Measurements from ENCODE around the gene RFX1. TPM values are rescaled to one million over a fixed set of nuclear protein-coding genes. Genes with fewer than 3 reads are reported as not detected.

Gene RFX1
- total and polyA plus RNA-seq, 2 of the 13 experiments (the other 11 are each of a cell fraction or from before 2014, with no cell fraction given): 1.1 to 1.3 TPM

DNA sequence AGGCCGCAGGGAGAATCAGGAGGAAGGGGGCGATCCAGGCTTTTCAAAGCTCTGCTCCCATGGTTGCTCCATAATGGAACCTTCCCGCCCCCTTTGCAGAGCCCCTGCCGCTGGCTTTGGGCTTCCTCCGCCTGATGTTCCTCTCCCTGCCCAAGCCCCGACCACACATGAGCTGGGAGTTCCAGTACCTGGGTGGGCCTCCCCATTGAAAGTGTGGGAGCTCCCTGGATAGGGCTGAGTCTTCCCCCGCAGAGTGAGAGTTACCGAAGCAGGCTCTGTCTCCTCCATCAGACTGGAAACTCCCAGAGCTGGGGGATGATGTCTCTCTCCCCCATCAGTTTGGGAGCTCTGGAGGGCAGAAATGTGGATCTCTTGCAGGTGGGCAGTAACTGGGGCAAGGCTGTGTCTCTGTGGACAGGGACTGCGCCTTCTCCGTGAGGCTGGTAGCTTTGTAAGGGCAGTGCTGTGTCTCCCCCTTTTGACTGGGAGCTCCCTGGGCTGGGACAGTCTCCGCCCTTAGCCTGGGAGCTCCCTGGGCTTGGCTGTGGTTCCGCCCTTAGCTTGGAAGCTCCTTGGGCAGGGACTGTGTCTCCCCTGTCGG lies 53.1 kb downstream of the RFX1 start (continued):
- TF ChIP-seq, protein P1, sequence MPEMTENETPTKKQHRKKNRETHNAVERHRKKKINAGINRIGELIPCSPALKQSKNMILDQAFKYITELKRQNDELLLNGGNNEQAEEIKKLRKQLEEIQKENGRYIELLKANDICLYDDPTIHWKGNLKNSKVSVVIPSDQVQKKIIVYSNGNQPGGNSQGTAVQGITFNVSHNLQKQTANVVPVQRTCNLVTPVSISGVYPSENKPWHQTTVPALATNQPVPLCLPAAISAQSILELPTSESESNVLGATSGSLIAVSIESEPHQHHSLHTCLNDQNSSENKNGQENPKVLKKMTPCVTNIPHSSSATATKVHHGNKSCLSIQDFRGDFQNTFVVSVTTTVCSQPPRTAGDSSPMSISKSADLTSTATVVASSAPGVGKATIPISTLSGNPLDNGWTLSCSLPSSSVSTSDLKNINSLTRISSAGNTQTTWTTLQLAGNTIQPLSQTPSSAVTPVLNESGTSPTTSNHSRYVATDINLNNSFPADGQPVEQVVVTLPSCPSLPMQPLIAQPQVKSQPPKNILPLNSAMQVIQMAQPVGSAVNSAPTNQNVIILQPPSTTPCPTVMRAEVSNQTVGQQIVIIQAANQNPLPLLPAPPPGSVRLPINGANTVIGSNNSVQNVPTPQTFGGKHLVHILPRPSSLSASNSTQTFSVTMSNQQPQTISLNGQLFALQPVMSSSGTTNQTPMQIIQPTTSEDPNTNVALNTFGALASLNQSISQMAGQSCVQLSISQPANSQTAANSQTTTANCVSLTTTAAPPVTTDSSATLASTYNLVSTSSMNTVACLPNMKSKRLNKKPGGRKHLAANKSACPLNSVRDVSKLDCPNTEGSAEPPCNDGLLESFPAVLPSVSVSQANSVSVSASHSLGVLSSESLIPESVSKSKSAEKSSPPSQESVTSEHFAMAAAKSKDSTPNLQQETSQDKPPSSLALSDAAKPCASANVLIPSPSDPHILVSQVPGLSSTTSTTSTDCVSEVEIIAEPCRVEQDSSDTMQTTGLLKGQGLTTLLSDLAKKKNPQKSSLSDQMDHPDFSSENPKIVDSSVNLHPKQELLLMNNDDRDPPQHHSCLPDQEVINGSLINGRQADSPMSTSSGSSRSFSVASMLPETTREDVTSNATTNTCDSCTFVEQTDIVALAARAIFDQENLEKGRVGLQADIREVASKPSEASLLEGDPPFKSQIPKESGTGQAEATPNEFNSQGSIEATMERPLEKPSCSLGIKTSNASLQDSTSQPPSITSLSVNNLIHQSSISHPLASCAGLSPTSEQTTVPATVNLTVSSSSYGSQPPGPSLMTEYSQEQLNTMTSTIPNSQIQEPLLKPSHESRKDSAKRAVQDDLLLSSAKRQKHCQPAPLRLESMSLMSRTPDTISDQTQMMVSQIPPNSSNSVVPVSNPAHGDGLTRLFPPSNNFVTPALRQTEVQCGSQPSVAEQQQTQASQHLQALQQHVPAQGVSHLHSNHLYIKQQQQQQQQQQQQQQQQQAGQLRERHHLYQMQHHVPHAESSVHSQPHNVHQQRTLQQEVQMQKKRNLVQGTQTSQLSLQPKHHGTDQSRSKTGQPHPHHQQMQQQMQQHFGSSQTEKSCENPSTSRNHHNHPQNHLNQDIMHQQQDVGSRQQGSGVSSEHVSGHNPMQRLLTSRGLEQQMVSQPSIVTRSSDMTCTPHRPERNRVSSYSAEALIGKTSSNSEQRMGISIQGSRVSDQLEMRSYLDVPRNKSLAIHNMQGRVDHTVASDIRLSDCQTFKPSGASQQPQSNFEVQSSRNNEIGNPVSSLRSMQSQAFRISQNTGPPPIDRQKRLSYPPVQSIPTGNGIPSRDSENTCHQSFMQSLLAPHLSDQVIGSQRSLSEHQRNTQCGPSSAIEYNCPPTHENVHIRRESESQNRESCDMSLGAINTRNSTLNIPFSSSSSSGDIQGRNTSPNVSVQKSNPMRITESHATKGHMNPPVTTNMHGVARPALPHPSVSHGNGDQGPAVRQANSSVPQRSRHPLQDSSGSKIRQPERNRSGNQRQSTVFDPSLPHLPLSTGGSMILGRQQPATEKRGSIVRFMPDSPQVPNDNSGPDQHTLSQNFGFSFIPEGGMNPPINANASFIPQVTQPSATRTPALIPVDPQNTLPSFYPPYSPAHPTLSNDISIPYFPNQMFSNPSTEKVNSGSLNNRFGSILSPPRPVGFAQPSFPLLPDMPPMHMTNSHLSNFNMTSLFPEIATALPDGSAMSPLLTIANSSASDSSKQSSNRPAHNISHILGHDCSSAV (CRISPR knock-in tag; IDR thresholded peaks at IDR 0.05; ENCODE audit: borderline replicate concordance): no peak
- TF ChIP-seq ZSCAN20 (CRISPR knock-in tag; IDR thresholded peaks at IDR 0.05; ENCODE audit: borderline replicate concordance) (no peak), ZNF510 (CRISPR knock-in tag; IDR thresholded peaks at IDR 0.05; ENCODE audit: low read depth) (no peak), ZSCAN22 (CRISPR knock-in tag; IDR thresholded peaks at IDR 0.05) (peak; percentile 98), RELA (CRISPR knock-in tag; IDR thresholded peaks at IDR 0.05) (no peak), ZNF496 (CRISPR knock-in tag; IDR thresholded peaks at IDR 0.05; ENCODE audit: insufficient replicate concordance) (no peak), ZBTB46 (CRISPR knock-in tag; IDR thresholded peaks at IDR 0.05; ENCODE audit: borderline replicate concordance) (no peak), ZNF446 (CRISPR knock-in tag; IDR thresholded peaks at IDR 0.05) (no peak), TBL1XR1 (IDR thresholded peaks at IDR 0.05; ENCODE audit: borderline replicate concordance, low read length, partially characterized antibody) (no peak), ATF1 (CRISPR knock-in tag; IDR thresholded peaks at IDR 0.05) (no peak), EP300 (IDR thresholded peaks at IDR 0.05; ENCODE audit: low read depth in 2 of 2, low read length in 2 of 2) (no peak), EP300 (CRISPR knock-in tag; IDR thresholded peaks at IDR 0.05; ENCODE audit: borderline replicate concordance) (no peak), ZNF232 (CRISPR knock-in tag; IDR thresholded peaks at IDR 0.05; ENCODE audit: borderline replicate concordance) (0 out of 2 replicates have a peak, but pooled peaks have one; percentile 27), PRDM15 (CRISPR knock-in tag; IDR thresholded peaks at IDR 0.05) (no peak), HNRNPLL (IDR thresholded peaks at IDR 0.05; ENCODE audit: low read depth, low read length, poor library complexity, severe bottlenecking) (peak; percentile 19), TMF1 (CRISPR knock-in tag; IDR thresholded peaks at IDR 0.05; ENCODE audit: low read depth) (no peak)
